Uterus (tissue), 4 donors: ENCODE data around the gene DAPK3. TPM values are rescaled to one million over a fixed set of nuclear protein-coding genes. Genes with fewer than 3 reads are reported as not detected.

Source experiments
- DNase-seq, 2 donors: peaks; one replicate each; pipeline ENCODE4 v3.0.0-alpha.2; 2019 to 2020
- H3K27ac ChIP-seq, 2 donors: fragments of 200-600 bp; sonication (generic); 1 replicate in 1 of 2; 2 replicates in 1 of 2; pipeline ENCODE4 v1.5.1; 2016 to 2018
- H3K27me3 ChIP-seq, 2 donors: fragments of 200-600 bp; sonication (generic); one replicate each; pipeline ENCODE4 v1.5.1; 2018 to 2019; ENCODE audit warnings: control low read depth in 1 of 2
- H3K36me3 ChIP-seq, 2 donors: fragments of 200-600 bp; sonication (generic); one replicate each; pipeline ENCODE4 v1.5.1; 2019; ENCODE audit warnings: control low read depth in 1 of 2
- H3K4me1 ChIP-seq, 2 donors: fragments of 200-600 bp; sonication (generic); one replicate each; pipeline ENCODE4 v1.5.1; 2018 to 2019; ENCODE audit warnings: control low read depth in 1 of 2
- H3K4me3 ChIP-seq, 2 donors: fragments of 200-600 bp; sonication (generic); 1 replicate in 1 of 2; 2 replicates in 1 of 2; pipeline ENCODE4 v1.5.1; 2018 to 2019; ENCODE audit warnings: mild to moderate bottlenecking in 1 of 2
- H3K9me3 ChIP-seq, 2 donors: fragments of 200-600 bp; sonication (generic); one replicate each; pipeline ENCODE4 v1.5.1; 2019; ENCODE audit warnings: control low read depth in 1 of 2
- CTCF ChIP-seq, 4 experiments: fragments of 200-600 bp in 2 of 4; fragments of 450-650 bp in 2 of 4; sonication (generic) in 2 of 4; IDR thresholded peaks; one replicate each; pipeline ENCODE4 v1.5.1; 2016 to 2019; ENCODE audit warnings: antibody characterized with exemption in 4 of 4, mild to moderate bottlenecking in 2 of 4, moderate library complexity in 1 of 4
- POLR2A ChIP-seq, 2 donors: fragments of 450-650 bp; IDR thresholded peaks; one replicate each; pipeline ENCODE4 v1.6.1; 2016; ENCODE audit warnings: antibody characterized with exemption in 2 of 2, mild to moderate bottlenecking in 1 of 2, moderate library complexity in 1 of 2
- intact Hi-C: fragments of 100-400 bp; cut with DNase I; formaldehyde crosslinking; loops from one replicate; pipeline ENCODE4 v1.15.1; 2023; ENCODE audit warnings: low total_unique reads
- total RNA-seq, 4 donors: library from RNA; depleted of rRNA in 3 of 4; stranded (reverse); fragments of >200 nt in 3 of 4; gene quantifications; one replicate each; pipeline versions ENCODE4 v1.1.0 to v1.2.4, GENCODE V29; 2014 to 2023
- donor health status: DM: yes; HTN: yes; CAD: no.

DAPK3 gene
- total RNA-seq, 4 donors from 2014 or later = 7.1 to 119 (median 91.9) TPM

- Histone ChIP-seq H3K27ac (peak overlapping the region; percentile 94 to 96), H3K27me3 (no peaks in the 10 kb centered on the region), H3K4me3 (peak overlapping the region; percentile 67 to 85), H3K9me3 (no peaks in the 10 kb centered on the region), H3K36me3 (no peaks in the 10 kb centered on the region), H3K4me1 (peaks cover 0 to 11% of the 10 kb centered on the region in 2 donors)
- intact Hi-C loops = loop anchor here (10.0 kb wide), 1 partner anchor 219 kb away; no protein-coding TSS in a partner anchor
- DNase-seq = no peak
- TF ChIP-seq CTCF (IDR thresholded peaks at IDR 0.05) (no peak), POLR2A (IDR thresholded peaks at IDR 0.05) (no peak)
These were observed 14.9 kb upstream of the DAPK3 start for GRCh38 chr19:3985643-3986259.

GRCh38 chr19:3984908-3985642, 14.2 kb upstream of the DAPK3 start, which contains the start of gene EEF2:
TSS of gene EEF2 (minus strand) at chr19:3985463. CDS start at chr19:3985380, 83 bp downstream.
- TF ChIP-seq POLR2A (IDR thresholded peaks at IDR 0.05) (peak; percentile 96 to 100), CTCF (IDR thresholded peaks at IDR 0.05) (peak in 2 of 4 experiments; percentile 41 to 53)
- intact Hi-C loops = loop anchor here (10.0 kb wide), 1 partner anchor 220 kb away; no protein-coding TSS in a partner anchor
- Histone ChIP-seq H3K36me3 (no peaks in the 10 kb centered on the region), H3K27ac (peak within 1 kb of the TSS; percentile 94 to 96), H3K4me3 (peak within 1 kb of the TSS; percentile 67 to 85), H3K9me3 (no peaks in the 10 kb centered on the region), H3K4me1 (peaks cover 0 to 11% of the 10 kb centered on the region in 2 donors), H3K27me3 (no peaks in the 10 kb centered on the region)
- peak; percentile 90 to 92 for DNase-seq

GRCh38 chr19:3984584-3984907, 13.6 kb upstream of the DAPK3 start:
- peak overlapping the region; percentile 67 to 85 for H3K4me3 ChIP-seq
- H3K27me3 ChIP-seq = no peaks in the 10 kb centered on the region
- intact Hi-C loops = loop anchor here (10.0 kb wide), 1 partner anchor 220 kb away; no protein-coding TSS in a partner anchor
- DNase-seq = no peak
- H3K36me3 ChIP-seq = no peaks in the 10 kb centered on the region
- no peak for TF ChIP-seq CTCF (IDR thresholded peaks at IDR 0.05)
- TF ChIP-seq POLR2A (IDR thresholded peaks at IDR 0.05) = no peak
- H3K4me1 ChIP-seq = peaks cover 0 to 11% of the 10 kb centered on the region in 2 donors
- H3K27ac ChIP-seq = peak overlapping the region; percentile 94 to 96
- no peaks in the 10 kb centered on the region for H3K9me3 ChIP-seq

GRCh38 chr19:3983936-3984583, 13.2 kb upstream of the DAPK3 start:
- H3K36me3 ChIP-seq = no peaks in the 10 kb centered on the region

More at GRCh38 chr19:3983936-3984583, 13.2 kb upstream of the DAPK3 start:
- H3K9me3 ChIP-seq = no peaks in the 10 kb centered on the region
- no peak for DNase-seq
- H3K4me1 ChIP-seq = peaks cover 0 to 11% of the 10 kb centered on the region in 2 donors
- TF ChIP-seq CTCF (IDR thresholded peaks at IDR 0.05) (no peak), POLR2A (IDR thresholded peaks at IDR 0.05) (no peak)
- no peaks in the 10 kb centered on the region for H3K27me3 ChIP-seq
- H3K4me3 ChIP-seq = peak overlapping the region; percentile 67 to 85
- peak overlapping the region; percentile 94 to 96 for H3K27ac ChIP-seq
- intact Hi-C loops = loop anchor here (10.0 kb wide), 1 partner anchor 221 kb away; no protein-coding TSS in a partner anchor
